Smooth muscle cell of trachea (primary cell): Measurements from ENCODE around the gene FER. TPM values are rescaled to one million over a fixed set of nuclear protein-coding genes. Genes with fewer than 3 reads are reported as not detected.

ENCODE experiments used
- total RNA-seq: library from RNA; depleted of rRNA; stranded (reverse); fragments of >200 nt; gene quantifications from 2 replicates; pipeline ENCODE4 v1.2.1, GENCODE V29; 2014

The FER gene
- 25.0 and 40.4 TPM in 2 replicates for total RNA-seq

DNA sequence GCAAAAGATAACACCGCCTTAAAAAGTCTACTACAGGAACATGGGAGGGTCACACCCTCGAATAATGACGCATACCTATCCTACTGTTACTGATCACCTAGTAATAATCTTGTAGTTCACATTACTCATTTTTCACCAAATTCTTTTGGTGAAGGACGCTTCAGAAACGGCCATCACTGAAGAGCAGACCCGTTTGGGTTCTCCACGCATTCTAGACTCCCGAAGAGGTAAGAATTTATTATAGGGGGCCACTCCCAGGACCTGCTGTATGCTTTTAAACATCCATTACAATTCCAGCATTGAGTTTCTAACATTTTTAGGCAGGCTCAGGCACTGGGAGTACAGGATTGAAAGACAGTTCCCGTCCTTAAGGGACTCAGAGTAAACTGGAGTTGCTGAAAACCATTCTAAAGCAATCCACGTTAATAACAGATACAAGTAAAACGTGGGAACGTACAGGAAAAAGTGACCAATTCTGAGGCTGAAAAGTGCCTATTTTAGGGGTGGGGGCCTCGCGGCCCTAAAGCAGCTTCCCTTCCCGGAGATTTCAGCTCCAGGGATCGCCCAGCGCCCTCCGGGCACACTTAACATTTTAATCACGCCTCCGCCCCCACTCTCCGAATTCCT is at the start of gene FER:
Gene FER, plus strand, starts transcription at position 124 of the 627 bp plus-strand sequence. CDS start 50,286 bp downstream, outside the sequence.

